Natural killer cell (primary cell): ENCODE data around the gene MUC20. TPM values are rescaled to one million over a fixed set of nuclear protein-coding genes. Genes with fewer than 3 reads are reported as not detected.

Source experiments
- ATAC-seq, 3 donors: fragments of 150-1000 bp in 2 of 3; fragments of 200-7000 bp in 1 of 3; cut with Tn5 transposase; 1 replicate in 1 of 3; 2 replicates in 2 of 3; pipeline ENCODE4 v1.10.0; 2021; ENCODE audit warnings: mild to moderate bottlenecking in 2 of 3, moderate library complexity in 2 of 3
- DNase-seq, 2 donors: peaks; one replicate each; pipeline versions ENCODE4 v3.0.0 to v3.0.0-alpha.2; 2013 to 2021; ENCODE audit warnings: mixed read lengths in 1 of 2
- H3K27ac ChIP-seq: one replicate; pipeline ENCODE4 v1.5.1; 2013; ENCODE audit warnings: mild to moderate bottlenecking, low read length
- H3K27me3 ChIP-seq: one replicate; pipeline ENCODE4 v1.6.1; 2013; ENCODE audit warnings: low read length; ENCODE audit not compliant: control insufficient read depth, insufficient read depth
- H3K36me3 ChIP-seq: one replicate; pipeline ENCODE4 v1.6.1; 2013; ENCODE audit warnings: low read length; ENCODE audit not compliant: control insufficient read depth, insufficient read depth
- H3K4me1 ChIP-seq: one replicate; pipeline ENCODE4 v1.6.1; 2013; ENCODE audit warnings: low read length; ENCODE audit not compliant: control insufficient read depth, insufficient read depth
- H3K4me3 ChIP-seq: one replicate; pipeline ENCODE4 v1.5.1; 2013; ENCODE audit warnings: low read length
- H3K9me3 ChIP-seq: one replicate; pipeline ENCODE4 v1.6.1; 2013; ENCODE audit warnings: low read length; ENCODE audit not compliant: control insufficient read depth, insufficient read depth
- H3K27ac Mint-ChIP-seq, 2 donors: one replicate each; pipeline ENCODE4 v1.8.0; 2022; ENCODE audit warnings: mild to moderate bottlenecking in 2 of 2, mixed read lengths in 2 of 2, moderate library complexity in 1 of 2
- H3K27me3 Mint-ChIP-seq, 2 donors: one replicate each; pipeline ENCODE4 v1.8.0; 2022; ENCODE audit warnings: low read depth in 2 of 2, mixed read lengths in 2 of 2
- H3K36me3 Mint-ChIP-seq: one replicate; pipeline ENCODE4 v1.8.0; 2022; ENCODE audit warnings: mixed read lengths
- H3K4me1 Mint-ChIP-seq, 2 donors: one replicate each; pipeline ENCODE4 v1.8.0; 2022; ENCODE audit warnings: mixed read lengths in 2 of 2
- H3K4me3 Mint-ChIP-seq: one replicate; pipeline ENCODE4 v1.8.0; 2022; ENCODE audit warnings: mild to moderate bottlenecking, moderate library complexity, mixed read lengths
- H3K9me3 Mint-ChIP-seq, 2 donors: one replicate each; pipeline ENCODE4 v1.8.0; 2022; ENCODE audit warnings: mixed read lengths in 2 of 2
- CTCF ChIP-seq: fragments of 200-600 bp; IDR thresholded peaks from one replicate; pipeline ENCODE4 v1.8.0; 2022; ENCODE audit warnings: antibody characterized with exemption
- WGBS: methylation state at CpG from one replicate; pipeline ENCODE4 v1.1.7; 2013; ENCODE audit warnings: missing lambda C conversion rate; ENCODE audit not compliant: insufficient coverage; 5-methylcytosine and 5-hydroxymethylcytosine counted together
- intact Hi-C: fragments of 100-400 bp; cut with micrococcal nuclease; formaldehyde crosslinking; loops from one replicate; pipeline ENCODE4 v1.14.2; 2022
- total RNA-seq, 4 donors: library from RNA; stranded (reverse); fragments of 120-200 nt in 1 of 4; gene quantifications; one replicate each; pipeline versions ENCODE4 v1.2.3 to v1.2.4, GENCODE V29; 2013 to 2022

Gene MUC20
- total RNA-seq, 3 donors from 2014 or later (not counting 1 experiment from before 2014, with no cell fraction given), result 4.1 to 11.4 (median 5.9) TPM

GRCh38 chr3:195701042-195701915, 19.5 kb upstream of the MUC20 start:
- intact Hi-C loops, result no loop called here
- H3K27ac ChIP-seq, result no peak overlapping the region
- TF ChIP-seq CTCF, result no peak
- ATAC-seq (no peak), DNase-seq (no peak)
- no peaks in the 10 kb centered on the region for H3K9me3 ChIP-seq
- H3K36me3 ChIP-seq, result peaks cover 10% of the 10 kb centered on the region
- no peaks in the 10 kb centered on the region for H3K36me3 Mint-ChIP-seq
- no peaks in the 10 kb centered on the region for H3K4me1 ChIP-seq
- no peaks in the 10 kb centered on the region for H3K27me3 Mint-ChIP-seq
- H3K4me3 ChIP-seq, result no peak overlapping the region
- H3K27me3 ChIP-seq, result no peaks in the 10 kb centered on the region
- WGBS, result 89% methylated on average over 9 of the region's 9 CpGs
- no peak overlapping the region for H3K4me3 Mint-ChIP-seq
- H3K27ac Mint-ChIP-seq, result no peak overlapping the region
- H3K9me3 Mint-ChIP-seq, result no peaks in the 10 kb centered on the region
- peaks cover 4 to 10% of the 10 kb centered on the region in 2 donors for H3K4me1 Mint-ChIP-seq

- H3K27ac ChIP-seq, result no peak overlapping the region
- Mint-ChIP-seq H3K36me3 (peaks cover under 1% of the 10 kb centered on the region), H3K27ac (no peak overlapping the region), H3K4me1 (peaks cover 2 to 5% of the 10 kb centered on the region in 2 donors), H3K4me3 (no peak overlapping the region), H3K27me3 (no peaks in the 10 kb centered on the region), H3K9me3 (no peaks in the 10 kb centered on the region)
- H3K4me1 ChIP-seq, result no peaks in the 10 kb centered on the region
- H3K4me3 ChIP-seq, result no peak overlapping the region
- ATAC-seq, result no peak
- no peak for DNase-seq
- H3K9me3 ChIP-seq, result no peaks in the 10 kb centered on the region
- peaks cover 9% of the 10 kb centered on the region for H3K36me3 ChIP-seq
- WGBS, result 94% methylated on average over 5 of the region's 5 CpGs
- H3K27me3 ChIP-seq, result no peaks in the 10 kb centered on the region
- TF ChIP-seq CTCF, result no peak
- intact Hi-C loops, result no loop called here
Measured at GRCh38 chr3:195703776-195704175, 17.0 kb upstream of the MUC20 start.

GRCh38 chr3:195704433-195704999, 16.3 kb upstream of the MUC20 start:
- Histone ChIP-seq H3K27ac (no peak overlapping the region), H3K4me3 (no peak overlapping the region), H3K4me1 (no peaks in the 10 kb centered on the region), H3K27me3 (no peaks in the 10 kb centered on the region), H3K9me3 (no peaks in the 10 kb centered on the region), H3K36me3 (peaks cover 10% of the 10 kb centered on the region)
- intact Hi-C loops, result no loop called here
- 75% methylated on average over 9 of the region's 9 CpGs for WGBS
- TF ChIP-seq CTCF, result no peak
- ATAC-seq (no peak), DNase-seq (no peak)
- Mint-ChIP-seq H3K27ac (no peak overlapping the region), H3K4me1 (peaks cover 0 to 5% of the 10 kb centered on the region in 2 donors), H3K36me3 (peaks cover 7% of the 10 kb centered on the region), H3K9me3 (no peaks in the 10 kb centered on the region), H3K27me3 (no peaks in the 10 kb centered on the region), H3K4me3 (no peak overlapping the region)
